HG02884 (cell line): ENCODE measurements around the gene RAD1.

Experiments used
- ATAC-seq: cut with Tn5 transposase; IDR thresholded peaks from one replicate; pipeline ENCODE4 v1.9.1; 2021; ENCODE audit warnings: mild to moderate bottlenecking, moderate library complexity; ENCODE audit not compliant: unreplicated experiment

Gene RAD1

DNA sequence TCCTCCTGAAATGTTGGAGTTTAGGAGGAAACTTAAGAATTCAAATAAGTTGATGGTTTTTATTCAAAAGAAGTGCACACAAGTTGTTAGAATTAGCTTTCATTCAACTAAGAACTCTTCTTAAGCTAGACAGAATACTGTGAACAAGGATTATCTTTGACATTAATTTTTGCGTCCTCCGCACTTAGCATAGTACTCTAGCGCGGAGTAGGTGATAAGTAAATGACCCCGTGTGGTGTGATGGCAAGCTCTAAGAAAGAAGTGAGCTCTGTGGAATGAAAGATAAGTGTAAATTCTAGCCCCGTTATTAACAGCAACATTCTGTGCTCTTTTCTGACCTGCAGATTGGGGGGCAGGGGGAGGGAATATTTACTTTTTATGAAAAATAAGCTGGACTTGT lies 1.2 kb upstream of the RAD1 start:
- no peak for ATAC-seq

DNA sequence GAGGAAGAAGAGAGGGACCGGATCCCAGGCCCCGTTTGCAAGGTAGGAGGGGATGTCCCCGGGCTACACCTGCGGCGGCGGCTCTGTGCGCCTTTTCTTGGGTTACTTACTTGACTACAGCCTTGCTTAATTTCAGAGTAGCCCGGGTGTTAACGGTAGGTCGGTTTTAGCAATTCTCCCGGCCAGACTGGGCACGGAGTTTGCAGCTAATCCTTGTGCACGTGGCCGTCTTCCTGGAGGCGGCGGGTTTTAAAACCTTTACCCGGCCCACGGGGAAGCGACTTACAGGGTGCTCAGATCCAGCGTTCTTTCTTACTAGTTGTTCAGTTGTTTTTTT lies 520 bp upstream of the RAD1 start:
- peak; percentile 6 for ATAC-seq

DNA sequence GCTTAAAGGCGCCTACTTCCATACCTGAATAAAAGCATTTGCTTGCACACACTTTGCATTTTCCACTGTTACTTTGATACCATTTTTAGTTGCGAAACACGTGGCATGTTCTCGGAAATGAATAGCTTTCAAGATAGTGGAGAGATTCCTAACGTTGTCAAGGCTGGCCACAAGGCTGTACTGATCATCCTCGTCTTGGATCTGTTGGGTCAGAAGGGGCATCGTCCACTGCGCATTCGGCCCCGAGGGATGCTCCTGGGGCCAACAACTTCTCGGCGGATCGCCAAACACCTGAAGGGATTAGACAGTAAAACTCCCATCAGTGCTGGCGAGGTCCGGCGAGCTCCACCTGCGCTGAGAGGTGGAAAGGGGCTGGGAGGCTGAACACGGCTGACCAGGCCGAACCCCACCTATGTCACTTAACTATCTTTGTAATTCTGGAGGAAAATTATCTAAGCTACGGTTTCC lies 599 bp downstream of the RAD1 start:
- ATAC-seq, result peak; percentile 8

DNA sequence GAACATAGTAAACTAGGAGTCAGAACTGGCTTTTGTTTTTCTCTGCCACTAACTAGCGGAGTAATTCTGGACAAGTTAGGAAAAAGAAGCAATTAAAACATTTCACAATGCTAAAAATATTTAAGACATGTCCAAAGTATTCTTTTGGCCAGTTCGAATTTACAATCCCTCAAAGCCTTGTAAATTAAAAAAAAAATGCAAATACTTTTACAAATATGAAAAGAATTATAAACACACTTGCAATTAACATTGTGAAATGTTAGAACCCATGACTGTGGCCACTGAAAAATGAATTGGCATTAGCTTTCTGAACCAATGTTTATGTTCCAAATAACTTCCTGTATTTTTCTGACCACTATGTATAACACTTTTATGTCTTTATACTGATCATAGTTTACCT lies 2.2 kb downstream of the RAD1 start:
- no peak for ATAC-seq

DNA sequence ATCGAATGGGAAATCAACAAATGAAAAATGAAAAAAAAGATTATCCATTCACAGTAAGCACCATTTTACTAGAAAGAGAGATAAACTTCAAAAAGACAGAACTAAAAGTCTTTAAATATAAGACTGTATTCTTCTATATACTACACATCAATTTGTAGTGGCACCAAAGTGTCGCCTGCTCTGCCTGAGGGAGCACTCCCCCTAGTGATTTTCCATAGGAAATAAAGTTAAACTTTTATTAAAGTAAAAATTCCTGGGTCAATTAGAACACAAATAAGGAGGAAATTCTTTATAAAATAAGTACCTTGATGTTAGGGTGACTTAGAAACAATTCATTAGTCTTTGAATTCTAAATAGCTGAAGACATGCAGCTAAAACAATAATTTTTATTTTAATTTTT lies 9.7 kb downstream of the RAD1 start:
- no peak for ATAC-seq

DNA sequence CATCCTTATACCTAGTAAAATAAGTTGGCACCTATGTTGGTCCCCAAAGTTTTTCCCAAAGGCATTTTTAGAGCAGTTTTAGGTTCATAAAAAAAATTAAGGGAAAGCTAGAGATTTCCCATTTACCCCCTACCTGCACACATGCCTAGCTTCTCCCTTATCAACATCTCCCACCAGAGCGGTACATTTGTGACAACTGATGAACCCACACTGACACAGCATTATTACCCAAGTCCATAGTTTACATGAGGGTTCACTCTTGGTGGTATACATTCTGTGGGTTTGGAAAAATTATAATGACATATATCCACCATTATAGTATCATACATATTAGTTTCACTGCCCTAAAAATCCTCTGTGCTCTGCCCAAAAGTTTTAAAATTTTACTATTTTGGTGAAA lies 12.0 kb downstream of the RAD1 start:
- no peak for ATAC-seq

DNA sequence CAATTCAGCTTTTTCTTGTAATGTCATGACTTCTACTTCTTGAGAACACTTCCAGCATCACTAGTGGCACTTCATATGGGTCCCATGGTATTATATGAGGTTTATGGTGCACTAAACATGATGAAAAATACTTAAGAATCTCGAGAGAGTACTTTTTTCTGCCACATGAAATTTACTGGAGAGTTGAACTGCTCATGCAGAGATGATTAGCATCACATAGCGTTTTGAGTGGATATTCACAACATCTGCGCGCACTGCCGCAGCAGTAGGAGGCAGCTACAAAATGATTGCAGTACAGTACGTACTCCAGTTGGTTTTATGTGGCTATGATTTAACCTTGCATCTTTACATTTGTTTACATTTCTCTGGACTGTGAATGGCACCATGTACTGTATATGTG lies 14.7 kb downstream of the RAD1 start:
- no peak for ATAC-seq

DNA sequence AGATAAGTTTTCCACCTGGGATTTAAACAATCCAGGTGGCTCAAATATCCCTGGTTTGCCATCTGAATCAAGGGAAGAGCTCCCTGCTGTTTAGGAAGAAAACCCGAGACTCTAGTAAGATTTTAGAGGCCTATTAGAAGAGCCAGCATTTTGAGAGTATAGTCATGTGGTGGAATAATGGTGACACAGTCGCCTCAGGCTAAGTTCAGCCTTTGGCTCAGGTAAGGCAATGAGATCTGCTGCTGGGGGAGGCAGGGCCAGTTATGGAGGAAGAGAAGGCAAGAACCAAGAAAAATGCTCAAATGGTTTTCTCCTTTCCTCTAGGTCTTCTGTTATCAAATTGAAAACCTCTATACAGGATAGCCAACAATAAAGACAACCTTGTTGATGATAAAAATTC lies 16.2 kb downstream of the RAD1 start:
- ATAC-seq, result no peak

DNA sequence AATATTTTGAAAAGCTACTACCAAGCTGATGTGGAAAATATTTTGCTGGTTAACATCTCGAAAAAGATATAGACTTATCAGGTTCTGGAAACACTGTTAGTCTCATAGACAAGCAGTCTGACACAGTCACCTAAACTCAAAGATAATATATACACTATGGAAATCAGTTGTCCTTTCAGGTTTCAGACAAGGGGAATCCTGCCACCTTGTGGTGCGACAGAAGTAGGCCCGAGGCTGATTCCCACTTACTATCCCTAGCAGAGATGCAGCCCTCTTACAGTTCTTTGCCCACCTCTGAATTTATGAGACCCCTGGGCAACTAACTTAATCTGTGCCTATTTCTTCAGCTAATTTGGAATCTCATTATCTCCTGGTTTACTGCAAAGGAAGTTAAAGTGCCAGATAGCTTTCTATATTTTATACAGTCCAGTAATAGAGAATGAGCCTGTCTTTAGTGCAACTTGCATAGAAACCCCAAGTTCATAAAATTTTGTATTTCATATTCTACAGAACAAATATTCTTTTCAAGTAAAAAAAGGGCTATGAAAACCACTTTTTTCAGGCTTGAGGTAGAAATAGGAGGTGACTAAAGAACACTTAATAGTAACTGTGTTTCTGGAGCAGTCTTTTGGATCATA lies 16.9 kb downstream of the RAD1 start:
- ATAC-seq, result peak; percentile 78

DNA sequence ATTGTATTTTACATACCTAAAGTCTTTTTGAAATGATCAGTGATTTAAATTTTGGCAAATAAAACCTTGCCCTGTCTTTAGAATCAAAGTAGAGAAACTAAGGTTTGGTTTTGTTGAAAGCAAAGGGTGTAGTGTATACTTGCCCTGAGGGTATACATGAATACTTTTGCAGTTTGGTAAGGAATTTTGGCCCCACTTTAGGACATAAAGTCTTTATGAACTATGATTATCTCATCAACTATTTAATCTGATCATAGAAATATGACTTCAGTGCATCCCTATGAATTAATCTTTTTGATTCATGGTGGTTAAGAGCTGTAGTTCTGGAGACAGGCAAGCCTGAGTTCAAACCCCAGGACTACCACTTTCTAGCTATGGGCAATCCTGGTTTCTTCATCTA lies 17.7 kb downstream of the RAD1 start:
- no peak for ATAC-seq

DNA sequence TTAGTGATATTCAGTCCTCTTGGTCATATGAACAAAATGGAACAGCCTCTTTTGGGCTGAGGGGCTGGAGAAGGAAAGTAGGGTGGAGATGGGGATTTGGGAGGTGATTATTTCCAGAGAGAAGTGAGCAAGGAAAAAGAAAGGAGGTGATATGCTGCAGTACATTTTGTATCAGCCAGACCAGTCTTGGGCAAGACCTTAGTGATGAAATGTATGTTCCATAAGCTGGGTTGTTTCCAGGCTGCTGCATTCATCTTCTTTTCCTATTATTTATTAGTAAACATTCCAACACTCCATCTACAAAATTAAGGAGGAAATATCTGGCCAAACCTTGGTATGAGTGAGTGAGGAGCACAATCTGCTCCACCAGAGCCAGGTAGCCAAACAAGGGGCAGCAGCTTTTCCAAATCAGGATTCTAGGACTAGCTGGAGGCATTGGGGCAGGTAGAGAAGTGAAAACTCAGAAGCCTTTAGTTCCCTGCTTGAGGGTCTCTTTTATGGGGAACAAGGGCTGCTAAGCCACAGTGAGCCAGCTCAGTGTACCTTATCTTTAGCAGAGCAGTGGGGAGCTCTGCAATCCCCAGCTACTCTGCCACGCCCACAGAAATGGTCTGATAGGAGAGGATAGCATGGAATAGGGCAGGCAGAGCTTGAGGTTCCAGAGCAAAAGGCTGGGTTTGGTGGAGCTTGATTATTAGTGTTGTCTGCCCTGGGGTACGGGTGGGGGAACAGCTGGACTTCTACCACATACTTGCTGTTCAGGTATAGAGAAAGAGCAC lies 19.5 kb downstream of the RAD1 start:
- no peak for ATAC-seq

DNA sequence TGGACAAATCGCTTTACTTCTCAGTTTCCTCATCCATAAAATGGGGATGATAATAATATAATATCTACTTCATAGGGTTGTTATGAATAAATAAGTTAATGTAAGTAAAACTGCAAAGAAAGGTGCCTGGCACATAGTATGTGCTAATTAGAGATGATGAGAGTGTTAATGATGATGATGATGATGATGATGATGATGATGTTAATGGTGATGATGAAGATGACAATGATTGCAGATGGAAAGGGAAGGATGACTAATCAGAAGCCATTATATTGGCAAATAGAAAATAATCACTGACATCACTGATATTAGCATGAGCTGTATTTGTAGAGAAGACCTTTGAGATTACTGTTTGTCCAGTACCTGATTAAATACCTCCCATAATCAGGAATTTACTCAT lies 20.6 kb downstream of the RAD1 start:
- no peak for ATAC-seq

DNA sequence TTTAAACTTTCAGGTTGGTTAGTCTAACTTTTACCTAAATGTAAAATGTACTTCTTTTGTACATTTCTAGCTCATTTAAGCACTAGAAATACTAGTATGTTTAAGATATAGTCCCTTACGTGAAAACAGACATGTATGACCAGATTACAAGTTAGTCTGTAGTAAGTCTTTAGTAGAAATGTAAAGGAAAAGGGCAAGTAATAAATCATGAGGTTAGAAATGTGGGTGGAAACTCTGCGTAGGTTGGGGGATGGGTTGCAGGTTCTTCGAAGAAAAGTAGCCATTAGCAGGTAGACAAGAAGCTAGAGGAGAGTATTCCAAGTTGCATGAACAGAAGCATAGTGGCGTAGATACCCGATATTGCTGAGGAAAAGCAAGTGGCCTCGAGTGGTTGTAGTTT lies 22.9 kb downstream of the RAD1 start:
- ATAC-seq, result no peak

DNA sequence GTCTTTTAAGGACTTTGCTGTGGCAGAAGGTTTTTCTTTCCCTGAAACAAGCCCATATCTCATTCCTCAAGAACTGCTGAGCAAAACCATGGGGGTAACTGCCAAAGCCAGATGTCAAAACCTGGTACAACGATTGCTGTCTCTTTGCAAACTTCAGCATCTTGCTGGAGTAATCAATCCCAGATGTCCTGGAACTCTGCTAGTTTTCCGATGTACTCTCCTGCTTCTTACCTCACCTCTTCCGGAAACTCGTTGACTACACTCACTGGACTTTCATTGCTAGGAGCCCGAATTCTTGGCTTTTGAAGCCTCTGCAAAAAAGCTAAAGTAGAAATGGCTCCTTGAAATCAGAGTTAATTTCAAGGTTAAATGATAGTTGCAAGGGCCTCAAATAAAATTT lies 23.3 kb downstream of the RAD1 start:
- no peak for ATAC-seq

DNA sequence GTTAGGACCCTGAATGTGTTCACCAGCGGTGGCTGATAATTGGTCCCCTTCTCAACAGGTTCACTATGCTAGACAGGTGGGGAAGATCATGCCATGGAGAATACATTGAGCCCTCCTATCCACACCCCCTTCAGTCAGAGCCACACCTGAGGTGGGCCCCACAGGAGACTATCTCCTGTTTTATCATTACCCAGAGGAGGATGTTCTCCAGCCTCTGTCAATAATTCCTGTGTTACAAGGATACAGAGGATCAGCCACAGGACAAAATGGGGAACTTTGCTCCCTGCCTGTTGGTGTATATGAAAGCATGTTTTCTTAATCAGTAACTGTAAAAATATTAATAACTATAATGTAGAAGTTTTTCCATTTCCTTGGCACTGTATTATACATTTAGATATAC lies 25.9 kb downstream of the RAD1 start:
- ATAC-seq, result no peak

DNA sequence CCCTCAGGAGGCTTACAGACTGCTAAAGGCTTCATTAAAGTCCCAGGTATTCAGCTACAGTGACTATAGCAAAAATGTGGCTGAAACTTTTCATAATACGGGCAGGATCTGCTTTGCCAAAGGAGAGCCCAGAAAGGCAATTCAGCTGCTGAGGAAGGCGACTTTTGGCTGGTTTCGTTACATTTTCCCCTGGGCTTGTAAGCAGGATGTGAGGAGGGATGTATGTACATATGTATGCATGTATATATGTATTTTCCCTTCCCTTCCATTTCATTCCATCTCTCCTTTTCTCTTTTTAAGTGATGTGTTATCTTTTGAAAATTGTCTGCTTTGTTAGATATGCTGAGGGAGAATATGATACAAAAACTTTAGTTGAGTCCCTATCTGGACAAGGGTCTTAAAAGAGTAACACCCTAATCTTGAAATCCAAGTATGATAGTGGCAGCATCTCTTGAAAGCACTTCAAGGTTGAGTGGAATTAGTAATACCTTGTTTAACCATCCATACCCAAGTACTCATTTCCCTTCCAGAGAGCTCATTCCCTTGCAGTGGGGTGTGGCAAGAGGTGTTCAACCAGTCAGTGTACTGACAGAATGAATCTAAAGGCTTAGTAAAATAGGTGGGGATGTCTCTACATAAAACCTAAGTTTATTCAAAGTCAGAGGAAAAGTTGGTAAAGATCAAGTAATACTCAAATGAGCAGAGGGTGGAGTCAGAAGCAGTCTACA lies 28.7 kb downstream of the RAD1 start:
- ATAC-seq, result no peak

DNA sequence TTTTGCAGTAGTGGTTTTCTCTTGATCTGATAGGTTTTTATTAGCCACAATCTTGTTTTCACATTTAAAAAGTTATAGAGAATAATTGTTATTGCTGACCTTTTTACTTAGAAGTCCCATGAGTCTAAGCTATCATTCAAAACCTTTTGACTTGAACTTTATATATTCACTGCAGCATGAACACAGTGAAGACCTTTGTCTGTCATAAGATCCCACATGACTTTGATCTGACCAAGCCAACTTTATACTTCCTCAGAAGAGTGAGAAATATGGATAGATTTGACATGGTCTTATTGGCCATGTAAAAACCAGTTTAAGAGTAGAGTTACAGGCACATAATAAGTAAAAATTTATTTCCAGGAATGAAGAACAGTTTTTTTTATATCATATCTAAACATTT lies 34.1 kb downstream of the RAD1 start:
- no peak for ATAC-seq

DNA sequence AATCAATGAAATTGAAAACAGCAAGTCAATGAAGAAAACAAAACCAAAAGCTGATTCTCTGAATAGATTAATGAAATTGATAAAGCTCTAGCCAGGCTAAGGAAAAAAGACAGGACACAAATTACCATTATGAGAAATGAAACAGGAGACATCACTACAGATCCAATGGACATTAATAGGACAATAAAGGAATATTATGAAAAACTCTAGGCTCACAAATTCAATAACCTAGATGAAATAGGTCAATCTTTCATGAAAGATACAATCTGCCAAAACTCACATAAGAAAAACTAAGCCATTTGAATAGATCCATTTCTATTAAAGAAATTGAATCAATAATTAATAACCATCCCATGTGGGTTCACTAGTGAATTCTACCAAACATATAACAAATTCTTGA lies 39.0 kb downstream of the RAD1 start:
- ATAC-seq, result no peak

DNA sequence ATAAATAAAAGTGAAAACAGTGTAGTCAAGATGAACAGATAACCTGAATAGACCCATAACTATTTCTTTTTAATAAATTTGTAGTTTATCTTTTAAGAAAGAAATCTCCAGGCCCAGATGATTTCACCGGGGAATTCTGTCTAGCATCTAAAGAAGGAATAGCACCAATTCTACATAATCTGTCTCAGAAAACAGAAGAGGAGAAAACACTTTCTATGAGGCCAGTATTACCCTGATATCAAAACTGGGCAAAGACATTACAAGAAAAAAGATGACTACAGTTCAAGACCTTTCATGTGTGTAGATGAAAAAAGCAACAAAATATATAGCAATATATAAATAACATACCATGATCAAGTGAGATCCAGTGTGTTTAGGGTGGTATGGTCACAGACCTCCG lies 44.9 kb downstream of the RAD1 start:
- ATAC-seq, result no peak

DNA sequence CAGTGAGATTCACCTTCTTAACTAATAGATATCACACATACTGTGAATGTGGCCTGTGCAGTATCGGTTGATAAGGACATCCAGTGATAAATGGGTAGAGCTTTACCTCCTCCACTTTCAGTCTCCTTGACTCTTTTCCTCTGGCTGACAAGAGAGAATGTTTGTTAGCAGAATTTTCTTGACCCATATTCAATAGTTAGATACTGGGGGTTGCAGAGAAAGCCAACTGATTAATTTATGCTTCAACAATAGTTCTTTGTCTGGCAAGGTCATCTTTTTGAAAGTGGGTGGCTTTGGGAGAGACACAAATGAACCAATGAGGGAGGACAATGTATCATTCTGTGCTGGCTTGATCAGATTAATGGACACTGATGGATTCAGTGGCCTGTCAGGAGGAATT lies 46.0 kb downstream of the RAD1 start:
- ATAC-seq, result no peak

DNA sequence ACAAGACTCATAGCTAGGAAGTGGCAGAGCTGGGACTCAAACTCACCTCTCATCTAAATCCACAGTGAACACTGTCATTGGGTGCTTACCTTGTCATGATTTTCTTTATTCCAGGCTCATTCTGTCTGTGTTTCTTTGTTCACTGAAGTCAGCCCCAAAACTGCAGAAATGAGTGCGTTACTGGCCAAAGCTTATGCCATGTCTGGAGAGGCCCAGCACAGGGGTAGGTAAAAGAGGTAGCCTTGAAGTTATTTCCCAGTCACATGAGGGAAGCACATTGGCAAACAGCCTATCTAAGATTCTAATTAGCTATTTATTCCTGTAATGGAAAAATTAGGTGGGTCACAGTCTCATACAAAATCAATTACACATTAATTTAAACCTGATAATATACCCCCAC lies 46.5 kb downstream of the RAD1 start:
- no peak for ATAC-seq

DNA sequence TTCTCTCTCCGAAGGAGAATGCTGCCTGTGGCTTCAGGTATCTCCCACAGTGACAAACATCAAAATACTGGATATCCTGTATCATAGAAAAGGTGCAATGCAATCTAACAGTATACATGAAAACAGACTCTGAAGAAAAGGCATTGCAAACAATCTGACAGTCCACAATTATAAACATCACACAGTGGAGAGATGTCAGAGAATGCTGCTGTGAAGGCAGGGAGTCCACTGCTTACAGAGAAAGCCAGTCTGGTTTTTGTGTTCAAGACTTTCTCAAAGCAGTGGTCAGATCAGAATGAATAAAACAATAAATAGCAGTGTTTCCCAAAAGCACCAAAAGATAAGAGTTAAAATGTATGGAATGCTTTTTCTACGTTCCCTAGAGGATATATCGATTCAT lies 47.6 kb downstream of the RAD1 start:
- ATAC-seq, result no peak
